HepG2 (cell line): ENCODE measurements around the gene PREP. TPM values are rescaled to one million over a fixed set of nuclear protein-coding genes. Genes with fewer than 3 reads are reported as not detected.

Experiments used
- ARID3A ChIP-seq: IDR thresholded peaks from 2 replicates; pipeline ENCODE4 v1.6.1; 2012; ENCODE audit warnings: low read depth, low read length, improper control_type of control experiment
- CREBL2 ChIP-seq: sonication (generic); formaldehyde crosslinking; IDR thresholded peaks from 2 replicates; pipeline ENCODE4 v1.8.1; 2023; ENCODE audit warnings: missing genetic modification reagents, mild to moderate bottlenecking, borderline replicate concordance
- NFIB ChIP-seq: sonication (generic); formaldehyde crosslinking; IDR thresholded peaks from 2 replicates; pipeline ENCODE4 v1.9.0; 2021; ENCODE audit warnings: missing genetic modification reagents, mild to moderate bottlenecking, borderline replicate concordance
- SOX13 ChIP-seq, 3 experiments: fragments of 450-650 bp in 1 of 3; sonication (generic) in 1 of 3; formaldehyde crosslinking in 1 of 3; IDR thresholded peaks in 2 of 3; conservative IDR thresholded peaks in 1 of 3; 2 replicates each; pipeline versions ENCODE4 v1.5.0 to v1.6.1; 2016 to 2020; ENCODE audit warnings: antibody characterized with exemption in 1 of 3, mild to moderate bottlenecking in 1 of 3, missing compliant biosample characterization in 1 of 3, missing genetic modification reagents in 1 of 3, moderate library complexity in 1 of 3
- TGIF2 ChIP-seq: IDR thresholded peaks from 2 replicates; pipeline ENCODE4 v1.6.1; 2016; ENCODE audit warnings: control low read depth, missing compliant biosample characterization
- ZNF549 ChIP-seq: sonication (generic); formaldehyde crosslinking; IDR thresholded peaks from 2 replicates; pipeline ENCODE4 v1.5.0; 2020; ENCODE audit warnings: missing genetic modification reagents
- ZNF563 ChIP-seq: sonication (generic); formaldehyde crosslinking; IDR thresholded peaks from 2 replicates; pipeline ENCODE4 v1.8.0; 2022; ENCODE audit warnings: mild to moderate bottlenecking, moderate library complexity, missing genetic modification reagents
- polyA plus RNA-seq, 8 experiments: library from polyadenylated mRNA; depleted of rRNA in 3 of 8; stranded (reverse) in 7 of 8; unstranded in 1 of 8; fragments of >200 nt; fragmentation: Illumina TruSeq in 4 of 8; extraction: Trizol in 4 of 8; gene quantifications; 2 replicates each; pipeline versions ENCODE4 v1.2.1 to v1.2.3, GENCODE V29; 2011 to 2016; ENCODE audit warnings: low read depth in 4 of 8, missing spikeins in 1 of 8, mixed read lengths in 1 of 8; ENCODE audit not compliant: insufficient read depth in 1 of 8
- total RNA-seq, 5 experiments: library from RNA; depleted of rRNA; stranded (reverse); fragments of >200 nt; fragmentation: Illumina TruSeq; extraction: Trizol; gene quantifications; 2 replicates each; pipeline ENCODE4 v1.2.3, GENCODE V29; 2016; ENCODE audit warnings: low read depth in 1 of 5
- TF ChIP-seq, protein P1 (sequence below): sonication (generic); formaldehyde crosslinking; IDR thresholded peaks from one replicate; pipeline ENCODE4 v1.5.1; 2020; ENCODE audit warnings: mild to moderate bottlenecking, missing genetic modification reagents; ENCODE audit errors: not compliant biosample characterization
- TF ChIP-seq, protein P2 (sequence below): sonication (generic); formaldehyde crosslinking; IDR thresholded peaks from 2 replicates; pipeline ENCODE4 v1.5.1; 2020; ENCODE audit warnings: missing genetic modification reagents, mild to moderate bottlenecking, borderline replicate concordance
- TF ChIP-seq, protein P3 (sequence below): sonication (generic); formaldehyde crosslinking; IDR thresholded peaks from 2 replicates; pipeline ENCODE4 v1.5.0; 2020; ENCODE audit warnings: mild to moderate bottlenecking, missing genetic modification reagents

PREP gene
- total and polyA plus RNA-seq, 2 of the 13 experiments (the other 11 are each of a cell fraction or from before 2014, with no cell fraction given), result 12.6 to 15.9 TPM

- TF ChIP-seq, protein P1, sequence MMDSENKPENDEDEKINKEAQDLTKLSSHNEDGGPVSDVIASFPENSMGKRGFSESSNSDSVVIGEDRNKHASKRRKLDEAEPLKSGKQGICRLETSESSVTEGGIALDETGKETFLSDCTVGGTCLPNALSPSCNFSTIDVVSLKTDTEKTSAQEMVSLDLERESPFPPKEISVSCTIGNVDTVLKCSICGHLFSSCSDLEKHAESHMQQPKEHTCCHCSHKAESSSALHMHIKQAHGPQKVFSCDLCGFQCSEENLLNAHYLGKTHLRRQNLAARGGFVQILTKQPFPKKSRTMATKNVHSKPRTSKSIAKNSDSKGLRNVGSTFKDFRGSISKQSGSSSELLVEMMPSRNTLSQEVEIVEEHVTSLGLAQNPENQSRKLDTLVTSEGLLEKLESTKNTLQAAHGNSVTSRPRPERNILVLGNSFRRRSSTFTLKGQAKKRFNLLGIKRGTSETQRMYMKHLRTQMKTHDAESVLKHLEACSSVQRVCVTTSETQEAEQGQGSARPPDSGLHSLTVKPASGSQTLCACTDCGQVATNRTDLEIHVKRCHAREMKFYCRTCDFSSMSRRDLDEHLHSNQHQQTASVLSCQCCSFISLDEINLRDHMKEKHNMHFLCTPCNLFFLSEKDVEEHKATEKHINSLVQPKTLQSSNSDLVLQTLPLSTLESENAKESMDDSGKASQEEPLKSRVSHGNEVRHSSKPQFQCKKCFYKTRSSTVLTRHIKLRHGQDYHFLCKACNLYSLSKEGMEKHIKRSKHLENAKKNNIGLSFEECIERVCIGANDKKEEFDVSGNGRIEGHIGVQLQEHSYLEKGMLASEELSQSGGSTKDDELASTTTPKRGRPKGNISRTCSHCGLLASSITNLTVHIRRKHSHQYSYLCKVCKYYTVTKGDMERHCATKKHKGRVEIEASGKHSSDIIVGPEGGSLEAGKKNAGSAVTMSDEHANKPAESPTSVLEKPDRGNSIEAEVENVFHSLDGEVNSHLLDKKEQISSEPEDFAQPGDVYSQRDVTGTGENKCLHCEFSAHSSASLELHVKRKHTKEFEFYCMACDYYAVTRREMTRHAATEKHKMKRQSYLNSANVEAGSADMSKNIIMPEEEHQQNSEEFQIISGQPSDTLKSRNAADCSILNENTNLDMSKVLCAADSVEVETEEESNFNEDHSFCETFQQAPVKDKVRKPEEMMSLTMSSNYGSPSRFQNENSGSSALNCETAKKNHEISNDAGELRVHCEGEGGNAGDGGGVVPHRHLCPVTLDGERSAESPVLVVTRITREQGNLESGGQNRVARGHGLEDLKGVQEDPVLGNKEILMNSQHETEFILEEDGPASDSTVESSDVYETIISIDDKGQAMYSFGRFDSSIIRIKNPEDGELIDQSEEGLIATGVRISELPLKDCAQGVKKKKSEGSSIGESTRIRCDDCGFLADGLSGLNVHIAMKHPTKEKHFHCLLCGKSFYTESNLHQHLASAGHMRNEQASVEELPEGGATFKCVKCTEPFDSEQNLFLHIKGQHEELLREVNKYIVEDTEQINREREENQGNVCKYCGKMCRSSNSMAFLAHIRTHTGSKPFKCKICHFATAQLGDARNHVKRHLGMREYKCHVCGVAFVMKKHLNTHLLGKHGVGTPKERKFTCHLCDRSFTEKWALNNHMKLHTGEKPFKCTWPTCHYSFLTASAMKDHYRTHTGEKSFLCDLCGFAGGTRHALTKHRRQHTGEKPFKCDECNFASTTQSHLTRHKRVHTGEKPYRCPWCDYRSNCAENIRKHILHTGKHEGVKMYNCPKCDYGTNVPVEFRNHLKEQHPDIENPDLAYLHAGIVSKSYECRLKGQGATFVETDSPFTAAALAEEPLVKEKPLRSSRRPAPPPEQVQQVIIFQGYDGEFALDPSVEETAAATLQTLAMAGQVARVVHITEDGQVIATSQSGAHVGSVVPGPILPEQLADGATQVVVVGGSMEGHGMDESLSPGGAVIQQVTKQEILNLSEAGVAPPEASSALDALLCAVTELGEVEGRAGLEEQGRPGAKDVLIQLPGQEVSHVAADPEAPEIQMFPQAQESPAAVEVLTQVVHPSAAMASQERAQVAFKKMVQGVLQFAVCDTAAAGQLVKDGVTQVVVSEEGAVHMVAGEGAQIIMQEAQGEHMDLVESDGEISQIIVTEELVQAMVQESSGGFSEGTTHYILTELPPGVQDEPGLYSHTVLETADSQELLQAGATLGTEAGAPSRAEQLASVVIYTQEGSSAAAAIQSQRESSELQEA, result no peak
- TF ChIP-seq, protein P2, sequence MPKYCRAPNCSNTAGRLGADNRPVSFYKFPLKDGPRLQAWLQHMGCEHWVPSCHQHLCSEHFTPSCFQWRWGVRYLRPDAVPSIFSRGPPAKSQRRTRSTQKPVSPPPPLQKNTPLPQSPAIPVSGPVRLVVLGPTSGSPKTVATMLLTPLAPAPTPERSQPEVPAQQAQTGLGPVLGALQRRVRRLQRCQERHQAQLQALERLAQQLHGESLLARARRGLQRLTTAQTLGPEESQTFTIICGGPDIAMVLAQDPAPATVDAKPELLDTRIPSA, result no peak
- TF ChIP-seq SOX13 (IDR thresholded peaks at IDR 0.05), result no peak
- TF ChIP-seq SOX13 (CRISPR knock-in tag; conservative IDR thresholded peaks at IDR 0.05 in 1 of 2, IDR thresholded peaks at IDR 0.05 in 1 of 2), result no peak
- TF ChIP-seq ZNF549 (CRISPR knock-in tag), result no peak
- TF ChIP-seq CREBL2, result no peak
- TF ChIP-seq, protein P3, sequence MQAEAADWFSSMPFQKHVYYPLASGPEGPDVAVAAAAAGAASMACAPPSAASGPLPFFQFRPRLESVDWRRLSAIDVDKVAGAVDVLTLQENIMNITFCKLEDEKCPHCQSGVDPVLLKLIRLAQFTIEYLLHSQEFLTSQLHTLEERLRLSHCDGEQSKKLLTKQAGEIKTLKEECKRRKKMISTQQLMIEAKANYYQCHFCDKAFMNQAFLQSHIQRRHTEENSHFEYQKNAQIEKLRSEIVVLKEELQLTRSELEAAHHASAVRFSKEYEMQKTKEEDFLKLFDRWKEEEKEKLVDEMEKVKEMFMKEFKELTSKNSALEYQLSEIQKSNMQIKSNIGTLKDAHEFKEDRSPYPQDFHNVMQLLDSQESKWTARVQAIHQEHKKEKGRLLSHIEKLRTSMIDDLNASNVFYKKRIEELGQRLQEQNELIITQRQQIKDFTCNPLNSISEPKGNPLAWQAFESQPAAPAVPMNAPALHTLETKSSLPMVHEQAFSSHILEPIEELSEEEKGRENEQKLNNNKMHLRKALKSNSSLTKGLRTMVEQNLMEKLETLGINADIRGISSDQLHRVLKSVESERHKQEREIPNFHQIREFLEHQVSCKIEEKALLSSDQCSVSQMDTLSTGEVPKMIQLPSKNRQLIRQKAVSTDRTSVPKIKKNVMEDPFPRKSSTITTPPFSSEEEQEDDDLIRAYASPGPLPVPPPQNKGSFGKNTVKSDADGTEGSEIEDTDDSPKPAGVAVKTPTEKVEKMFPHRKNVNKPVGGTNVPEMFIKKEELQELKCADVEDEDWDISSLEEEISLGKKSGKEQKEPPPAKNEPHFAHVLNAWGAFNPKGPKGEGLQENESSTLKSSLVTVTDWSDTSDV (CRISPR knock-in tag), result no peak
- no peak for TF ChIP-seq ZNF563 (CRISPR knock-in tag)
- TF ChIP-seq TGIF2, result no peak
- TF ChIP-seq NFIB (CRISPR knock-in tag), result no peak
- TF ChIP-seq ARID3A, result no peak
Measured at GRCh38 chr6:105346052-105346451, 56.8 kb downstream of the PREP start (continued).
